Activated T-cell treated with anti-CD3 and anti-CD28 coated beads, Interleukin-2, amount 50 U/mL, for 72 hours (primary cell): Measurements from ENCODE around the gene CNTNAP2. TPM values are rescaled to one million over a fixed set of nuclear protein-coding genes. Genes with fewer than 3 reads are reported as not detected.
A peak's percentile ranks its signal among the peaks of the same experiment; 100 is the strongest.
"Not testable (repeated sequence)": the region's sequence is repeated elsewhere in the genome, so short reads cannot be mapped to it uniquely, and the experiment has no call there.

Experiments
- ATAC-seq, 2 donors: fragments of 150-1000 bp; cut with Tn5 transposase; replicated peaks in 1 of 2; 2 replicates each; pipeline ENCODE4 v1.10.0; 2021; ENCODE audit warnings: moderate library complexity in 2 of 2, mild to moderate bottlenecking in 1 of 2
- DNase-seq, 2 donors: peaks; one replicate each; pipeline ENCODE4 v3.0.0; 2021 to 2022; ENCODE audit warnings: mixed read lengths in 1 of 2
- H3K27ac Mint-ChIP-seq: one replicate; pipeline ENCODE4 v1.8.0; 2022; ENCODE audit warnings: mild to moderate bottlenecking, moderate library complexity, mixed read lengths
- H3K27me3 Mint-ChIP-seq: one replicate; pipeline ENCODE4 v1.8.0; 2022; ENCODE audit warnings: low read depth, mixed read lengths
- H3K36me3 Mint-ChIP-seq, 2 donors: one replicate each; pipeline ENCODE4 v1.8.0; 2022; ENCODE audit warnings: mixed read lengths in 2 of 2, mild to moderate bottlenecking in 1 of 2; ENCODE audit not compliant: insufficient read depth in 2 of 2
- H3K4me1 Mint-ChIP-seq: one replicate; pipeline ENCODE4 v1.8.0; 2022; ENCODE audit warnings: low read depth, mixed read lengths
- H3K4me3 Mint-ChIP-seq, 2 donors: one replicate each; pipeline ENCODE4 v1.8.0; 2022; ENCODE audit warnings: mild to moderate bottlenecking in 2 of 2, mixed read lengths in 2 of 2, moderate library complexity in 2 of 2
- H3K9me3 Mint-ChIP-seq, 2 donors: one replicate each; pipeline ENCODE4 v1.8.0; 2022; ENCODE audit warnings: mixed read lengths in 2 of 2
- total RNA-seq, 2 donors: library from RNA; stranded (reverse); gene quantifications; one replicate each; pipeline ENCODE4 v1.2.3, GENCODE V29; 2022

The CNTNAP2 gene
- total RNA-seq, 2 donors from 2014 or later = not detected

GRCh38 chr7:148299350-148300276, 2183.0 kb downstream of the CNTNAP2 start:
- peaks cover 9% of the 10 kb centered on the region for H3K4me1 Mint-ChIP-seq
- H3K4me3 Mint-ChIP-seq = no peak overlapping the region
- H3K27ac Mint-ChIP-seq = no peak overlapping the region
- H3K9me3 Mint-ChIP-seq = peaks cover 0 to 2% of the 10 kb centered on the region in 2 donors
- ATAC-seq = no peak
- DNase-seq = no peak
- no peaks in the 10 kb centered on the region for H3K27me3 Mint-ChIP-seq
- no peaks in the 10 kb centered on the region for H3K36me3 Mint-ChIP-seq

- not testable (repeated sequence) for H3K36me3 Mint-ChIP-seq, H3K9me3 Mint-ChIP-seq, ATAC-seq, DNase-seq, H3K27ac Mint-ChIP-seq, H3K27me3 Mint-ChIP-seq, H3K4me3 Mint-ChIP-seq
- H3K4me1 Mint-ChIP-seq = peaks cover 22% of the 10 kb centered on the region
Observed at GRCh38 chr7:148302436-148302835, 2185.8 kb downstream of the CNTNAP2 start.

GRCh38 chr7:148303295-148304082, 2186.9 kb downstream of the CNTNAP2 start:
- H3K36me3 Mint-ChIP-seq = no peaks in the 10 kb centered on the region
- H3K27me3 Mint-ChIP-seq = no peaks in the 10 kb centered on the region
- DNase-seq (no peak), ATAC-seq (no peak)
- H3K27ac Mint-ChIP-seq = peak overlapping the region; percentile 35
- H3K4me3 Mint-ChIP-seq = no peak overlapping the region
- H3K9me3 Mint-ChIP-seq = peaks cover 2% of the 10 kb centered on the region in 2 donors
- H3K4me1 Mint-ChIP-seq = peaks cover 22% of the 10 kb centered on the region

- ATAC-seq (no peak), DNase-seq (no peak)
- H3K36me3 Mint-ChIP-seq = no peaks in the 10 kb centered on the region
- H3K4me3 Mint-ChIP-seq = no peak overlapping the region
- peaks cover 2% of the 10 kb centered on the region in 2 donors for H3K9me3 Mint-ChIP-seq
- peak overlapping the region; percentile 35 for H3K27ac Mint-ChIP-seq
- peaks cover 22% of the 10 kb centered on the region for H3K4me1 Mint-ChIP-seq
- H3K27me3 Mint-ChIP-seq = no peaks in the 10 kb centered on the region
Observed at GRCh38 chr7:148304083-148304335, 2187.4 kb downstream of the CNTNAP2 start.

GRCh38 chr7:148304456-148304855, 2187.9 kb downstream of the CNTNAP2 start:
- Mint-ChIP-seq H3K36me3 (no peaks in the 10 kb centered on the region), H3K9me3 (peaks cover 2% of the 10 kb centered on the region in 2 donors), H3K4me3 (no peak overlapping the region), H3K27ac (no peak overlapping the region), H3K4me1 (peaks cover 22% of the 10 kb centered on the region), H3K27me3 (no peaks in the 10 kb centered on the region)
- no peak for DNase-seq
- peak in 1 of 2 donors; percentile 39 for ATAC-seq

GRCh38 chr7:148306759-148307158, 2190.2 kb downstream of the CNTNAP2 start:
- no peak for ATAC-seq
- H3K27ac Mint-ChIP-seq = no peak overlapping the region
- peak in 1 of 2 donors; percentile 3 for DNase-seq
- H3K4me3 Mint-ChIP-seq = peak overlapping the region in 1 of 2 donors; percentile 0
- H3K4me1 Mint-ChIP-seq = peaks cover 22% of the 10 kb centered on the region
- no peaks in the 10 kb centered on the region for H3K36me3 Mint-ChIP-seq
- H3K27me3 Mint-ChIP-seq = no peaks in the 10 kb centered on the region
- peaks cover 2% of the 10 kb centered on the region in 2 donors for H3K9me3 Mint-ChIP-seq

GRCh38 chr7:148318102-148318811, 2201.7 kb downstream of the CNTNAP2 start:
- Mint-ChIP-seq H3K9me3 (peaks cover 2 to 3% of the 10 kb centered on the region in 2 donors), H3K27me3 (peaks cover 6% of the 10 kb centered on the region), H3K27ac (no peak overlapping the region), H3K4me1 (no peaks in the 10 kb centered on the region), H3K4me3 (no peak overlapping the region), H3K36me3 (no peaks in the 10 kb centered on the region)
- DNase-seq (no peak), ATAC-seq (no peak)

GRCh38 chr7:148318838-148319237, 2202.2 kb downstream of the CNTNAP2 start:
- DNase-seq (no peak), ATAC-seq (no peak)
- peaks cover 6% of the 10 kb centered on the region for H3K27me3 Mint-ChIP-seq
- H3K4me1 Mint-ChIP-seq = no peaks in the 10 kb centered on the region
- peaks cover 1 to 2% of the 10 kb centered on the region in 2 donors for H3K9me3 Mint-ChIP-seq
- no peaks in the 10 kb centered on the region for H3K36me3 Mint-ChIP-seq
- no peak overlapping the region for H3K4me3 Mint-ChIP-seq
- no peak overlapping the region for H3K27ac Mint-ChIP-seq

GRCh38 chr7:148319316-148319808, 2202.8 kb downstream of the CNTNAP2 start:
- peaks cover 0 to 2% of the 10 kb centered on the region in 2 donors for H3K9me3 Mint-ChIP-seq
- no peak overlapping the region for H3K4me3 Mint-ChIP-seq
- H3K4me1 Mint-ChIP-seq = no peaks in the 10 kb centered on the region
- no peak for ATAC-seq
- H3K27ac Mint-ChIP-seq = no peak overlapping the region
- no peaks in the 10 kb centered on the region for H3K36me3 Mint-ChIP-seq
- DNase-seq = no peak
- H3K27me3 Mint-ChIP-seq = peaks cover 6% of the 10 kb centered on the region

GRCh38 chr7:148325208-148325607, 2208.6 kb downstream of the CNTNAP2 start:
- H3K36me3 Mint-ChIP-seq = peaks cover 2 to 4% of the 10 kb centered on the region in 2 donors
- no peak overlapping the region for H3K27ac Mint-ChIP-seq
- H3K4me1 Mint-ChIP-seq = no peaks in the 10 kb centered on the region
- ATAC-seq = no peak
- H3K9me3 Mint-ChIP-seq = peaks cover 5 to 7% of the 10 kb centered on the region in 2 donors
- peaks cover 6% of the 10 kb centered on the region for H3K27me3 Mint-ChIP-seq
- DNase-seq = no peak
- H3K4me3 Mint-ChIP-seq = no peak overlapping the region

- ATAC-seq (no peak), DNase-seq (no peak)
- Mint-ChIP-seq H3K27me3 (peaks cover 3% of the 10 kb centered on the region), H3K27ac (no peak overlapping the region), H3K4me1 (no peaks in the 10 kb centered on the region), H3K9me3 (peaks cover 18 to 19% of the 10 kb centered on the region in 2 donors), H3K36me3 (peaks cover 11 to 13% of the 10 kb centered on the region in 2 donors), H3K4me3 (no peak overlapping the region)
Observed at GRCh38 chr7:148327379-148327778, 2210.8 kb downstream of the CNTNAP2 start.

GRCh38 chr7:148328906-148329305, 2212.3 kb downstream of the CNTNAP2 start:
- Mint-ChIP-seq H3K27me3 (peaks cover 10% of the 10 kb centered on the region), H3K27ac (no peak overlapping the region), H3K4me3 (no peak overlapping the region), H3K36me3 (peaks cover 11 to 13% of the 10 kb centered on the region in 2 donors), H3K9me3 (peaks cover 18 to 19% of the 10 kb centered on the region in 2 donors), H3K4me1 (no peaks in the 10 kb centered on the region)
- no peak for ATAC-seq
- DNase-seq = no peak
